ENCODE results near the gene GNB3. TPM values are rescaled to one million over a fixed set of nuclear protein-coding genes. Genes with fewer than 3 reads are reported as not detected.

The GNB3 gene
- polyA plus RNA-seq, 1 of the 3 experiments (the other 2 are of a cell fraction), result 12.9 TPM

DNA sequence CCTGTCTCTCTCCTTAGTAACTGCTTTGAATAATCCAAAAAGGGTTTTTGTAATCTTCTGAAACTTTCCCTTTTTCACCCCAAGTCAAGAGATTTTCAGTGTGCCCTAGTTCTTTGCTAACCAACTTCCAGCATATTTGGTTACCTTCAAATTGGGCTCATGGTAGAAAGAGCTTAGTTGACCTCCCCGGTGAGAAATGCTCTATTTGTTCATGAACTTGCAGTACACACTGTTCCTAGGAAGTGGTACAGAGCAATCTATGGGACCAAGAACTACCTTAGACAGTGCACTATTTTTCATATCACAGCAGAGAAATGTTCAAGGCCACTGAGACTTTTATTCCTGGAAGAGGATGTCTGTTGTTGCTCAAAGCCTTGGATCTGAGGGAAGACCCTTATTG lies 12.9 kb downstream of the GNB3 start:
- POLR2A ChIA-PET, result interaction anchor here (0.6 to 3.4 kb wide), 12 partner anchors 12 to 361 kb away, joined by 3 to 57 read pairs (median 8); partner anchors contain the start of genes C12orf57, MRPL51, P3H3 and PTMS

DNA sequence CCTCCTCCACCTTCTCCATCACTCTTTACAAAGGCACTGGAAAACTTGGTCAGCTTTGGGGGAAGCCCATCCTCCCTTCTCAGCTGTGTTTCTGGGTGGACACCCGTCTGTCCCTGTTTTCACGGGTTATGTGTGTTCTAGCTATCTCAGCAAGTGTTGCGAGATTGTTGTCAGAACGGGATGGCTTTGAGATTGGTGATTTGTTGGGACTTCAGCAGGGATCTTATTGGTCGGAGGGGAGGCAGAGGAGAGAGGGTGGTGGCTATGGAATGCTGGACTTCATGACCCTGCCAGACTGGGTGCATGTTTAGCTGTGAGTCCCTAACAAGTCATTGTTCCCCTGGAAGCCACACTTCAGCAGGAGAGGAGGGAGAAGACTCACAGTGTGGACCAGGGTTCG lies 13.3 kb downstream of the GNB3 start:
- no peak for DNase-seq
- H3K9me2 ChIP-seq, result no peaks in the 10 kb centered on the region
- peak overlapping the region in 1 of 2 experiments; percentile 81; a peak in 2 of 4 replicates for H3K27ac ChIP-seq (ENCODE audit: low read depth in 2 of 2, low read length in 1 of 2)
- no peaks in the 10 kb centered on the region; the same call in 1 of the 2 replicates for H4K20me1 ChIP-seq (ENCODE audit: insufficient read depth)
- ChIA-PET CTCF (interaction anchor here (1.8 to 19.4 kb wide), 5 partner anchors 14 to 101 kb away, joined by 5 to 225 read pairs (median 19); partner anchors contain the start of genes MLF2, P3H3, PTMS and SPSB2), POLR2A (interaction anchor here (0.6 to 3.4 kb wide), 2 partner anchors 15 to 137 kb away, joined by 3 to 19 read pairs; no protein-coding TSS in a partner anchor)
- peaks cover 23 to 48% of the 10 kb centered on the region in 2 experiments for H3K36me3 ChIP-seq (replicated peaks in 1 of 2; ENCODE audit: control insufficient read depth in 1 of 2, insufficient read depth in 2 of 2, low read length in 1 of 2)
- H3K27me3 ChIP-seq (ENCODE audit: insufficient read depth), result no peaks in the 10 kb centered on the region
- H3K79me2 ChIP-seq (ENCODE audit: insufficient read depth), result peaks cover 53% of the 10 kb centered on the region
- peak overlapping the region in 1 of 2 experiments; percentile 70; a peak in 1 of 4 replicates for H3K4me3 ChIP-seq (ENCODE audit: low read depth in 2 of 2, low read length in 1 of 2)
- H3K4me2 ChIP-seq, result peak overlapping the region; percentile 96
- H3K9ac ChIP-seq, result peak overlapping the region; percentile 65; the same call in 1 of the 2 replicates
- H3K9me3 ChIP-seq, result no peaks in the 10 kb centered on the region
- H3K4me1 ChIP-seq (ENCODE audit: control insufficient read depth in 1 of 2, insufficient read depth in 2 of 2, low read depth in 1 of 2, low read length in 1 of 2), result peaks cover 7 to 17% of the 10 kb centered on the region in 2 experiments
- WGBS (ENCODE audit: low lambda C conversion rate), result 86% methylated on average over 6 of the region's 6 CpGs
- H2AFZ ChIP-seq (ENCODE audit: low read depth), result no peak overlapping the region
- peaks cover 18% of the 10 kb centered on the region for H3F3A ChIP-seq (replicated peaks; ENCODE audit: insufficient read depth)
- TF ChIP-seq FOXJ3 (CRISPR knock-in tag; IDR thresholded peaks at IDR 0.05), result no peak
- no peak for TF ChIP-seq EZH2phosphoT487 (IDR thresholded peaks at IDR 0.05; ENCODE audit: borderline replicate concordance, low read depth)
- TF ChIP-seq, protein P1, sequence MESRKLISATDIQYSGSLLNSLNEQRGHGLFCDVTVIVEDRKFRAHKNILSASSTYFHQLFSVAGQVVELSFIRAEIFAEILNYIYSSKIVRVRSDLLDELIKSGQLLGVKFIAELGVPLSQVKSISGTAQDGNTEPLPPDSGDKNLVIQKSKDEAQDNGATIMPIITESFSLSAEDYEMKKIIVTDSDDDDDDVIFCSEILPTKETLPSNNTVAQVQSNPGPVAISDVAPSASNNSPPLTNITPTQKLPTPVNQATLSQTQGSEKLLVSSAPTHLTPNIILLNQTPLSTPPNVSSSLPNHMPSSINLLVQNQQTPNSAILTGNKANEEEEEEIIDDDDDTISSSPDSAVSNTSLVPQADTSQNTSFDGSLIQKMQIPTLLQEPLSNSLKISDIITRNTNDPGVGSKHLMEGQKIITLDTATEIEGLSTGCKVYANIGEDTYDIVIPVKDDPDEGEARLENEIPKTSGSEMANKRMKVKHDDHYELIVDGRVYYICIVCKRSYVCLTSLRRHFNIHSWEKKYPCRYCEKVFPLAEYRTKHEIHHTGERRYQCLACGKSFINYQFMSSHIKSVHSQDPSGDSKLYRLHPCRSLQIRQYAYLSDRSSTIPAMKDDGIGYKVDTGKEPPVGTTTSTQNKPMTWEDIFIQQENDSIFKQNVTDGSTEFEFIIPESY (IDR thresholded peaks at IDR 0.05; ENCODE audit: borderline replicate concordance, low read depth), result no peak
- no peak for TF ChIP-seq RAD21 (IDR thresholded peaks at IDR 0.05; ENCODE audit: low read length)
- no peak for TF ChIP-seq RCOR1 (IDR thresholded peaks at IDR 0.05; ENCODE audit: low read length)
- TF ChIP-seq RFX5 (IDR thresholded peaks at IDR 0.05; ENCODE audit: low read length), result no peak
- no peak for TF ChIP-seq NRF1 (IDR thresholded peaks at IDR 0.05; ENCODE audit: low read depth, low read length)
- TF ChIP-seq, protein P2, sequence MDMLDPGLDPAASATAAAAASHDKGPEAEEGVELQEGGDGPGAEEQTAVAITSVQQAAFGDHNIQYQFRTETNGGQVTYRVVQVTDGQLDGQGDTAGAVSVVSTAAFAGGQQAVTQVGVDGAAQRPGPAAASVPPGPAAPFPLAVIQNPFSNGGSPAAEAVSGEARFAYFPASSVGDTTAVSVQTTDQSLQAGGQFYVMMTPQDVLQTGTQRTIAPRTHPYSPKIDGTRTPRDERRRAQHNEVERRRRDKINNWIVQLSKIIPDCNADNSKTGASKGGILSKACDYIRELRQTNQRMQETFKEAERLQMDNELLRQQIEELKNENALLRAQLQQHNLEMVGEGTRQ (IDR thresholded peaks at IDR 0.05; ENCODE audit: borderline replicate concordance, low read depth, low read length), result no peak
- TF ChIP-seq, protein P3, sequence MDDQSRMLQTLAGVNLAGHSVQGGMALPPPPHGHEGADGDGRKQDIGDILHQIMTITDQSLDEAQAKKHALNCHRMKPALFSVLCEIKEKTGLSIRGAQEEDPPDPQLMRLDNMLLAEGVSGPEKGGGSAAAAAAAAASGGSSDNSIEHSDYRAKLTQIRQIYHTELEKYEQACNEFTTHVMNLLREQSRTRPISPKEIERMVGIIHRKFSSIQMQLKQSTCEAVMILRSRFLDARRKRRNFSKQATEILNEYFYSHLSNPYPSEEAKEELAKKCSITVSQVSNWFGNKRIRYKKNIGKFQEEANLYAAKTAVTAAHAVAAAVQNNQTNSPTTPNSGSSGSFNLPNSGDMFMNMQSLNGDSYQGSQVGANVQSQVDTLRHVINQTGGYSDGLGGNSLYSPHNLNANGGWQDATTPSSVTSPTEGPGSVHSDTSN (IDR thresholded peaks at IDR 0.05), result no peak
- TF ChIP-seq, protein P4, sequence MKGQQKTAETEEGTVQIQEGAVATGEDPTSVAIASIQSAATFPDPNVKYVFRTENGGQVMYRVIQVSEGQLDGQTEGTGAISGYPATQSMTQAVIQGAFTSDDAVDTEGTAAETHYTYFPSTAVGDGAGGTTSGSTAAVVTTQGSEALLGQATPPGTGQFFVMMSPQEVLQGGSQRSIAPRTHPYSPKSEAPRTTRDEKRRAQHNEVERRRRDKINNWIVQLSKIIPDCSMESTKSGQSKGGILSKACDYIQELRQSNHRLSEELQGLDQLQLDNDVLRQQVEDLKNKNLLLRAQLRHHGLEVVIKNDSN (IDR thresholded peaks at IDR 0.05; ENCODE audit: borderline replicate concordance, low read depth), result no peak
- TF ChIP-seq FOXM1 (IDR thresholded peaks at IDR 0.05; ENCODE audit: low read depth), result no peak
- TF ChIP-seq, protein P5, sequence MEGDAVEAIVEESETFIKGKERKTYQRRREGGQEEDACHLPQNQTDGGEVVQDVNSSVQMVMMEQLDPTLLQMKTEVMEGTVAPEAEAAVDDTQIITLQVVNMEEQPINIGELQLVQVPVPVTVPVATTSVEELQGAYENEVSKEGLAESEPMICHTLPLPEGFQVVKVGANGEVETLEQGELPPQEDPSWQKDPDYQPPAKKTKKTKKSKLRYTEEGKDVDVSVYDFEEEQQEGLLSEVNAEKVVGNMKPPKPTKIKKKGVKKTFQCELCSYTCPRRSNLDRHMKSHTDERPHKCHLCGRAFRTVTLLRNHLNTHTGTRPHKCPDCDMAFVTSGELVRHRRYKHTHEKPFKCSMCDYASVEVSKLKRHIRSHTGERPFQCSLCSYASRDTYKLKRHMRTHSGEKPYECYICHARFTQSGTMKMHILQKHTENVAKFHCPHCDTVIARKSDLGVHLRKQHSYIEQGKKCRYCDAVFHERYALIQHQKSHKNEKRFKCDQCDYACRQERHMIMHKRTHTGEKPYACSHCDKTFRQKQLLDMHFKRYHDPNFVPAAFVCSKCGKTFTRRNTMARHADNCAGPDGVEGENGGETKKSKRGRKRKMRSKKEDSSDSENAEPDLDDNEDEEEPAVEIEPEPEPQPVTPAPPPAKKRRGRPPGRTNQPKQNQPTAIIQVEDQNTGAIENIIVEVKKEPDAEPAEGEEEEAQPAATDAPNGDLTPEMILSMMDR (IDR thresholded peaks at IDR 0.05), result no peak
- no peak for TF ChIP-seq TEAD4 (IDR thresholded peaks at IDR 0.05; ENCODE audit: borderline replicate concordance, insufficient read depth)
- TF ChIP-seq MXI1 (IDR thresholded peaks at IDR 0.05; ENCODE audit: low read depth, low read length), result no peak

More for the DNA sequence above, 12.9 kb downstream of the GNB3 start:
- WGBS (ENCODE audit: low lambda C conversion rate), result 41% methylated on average over 1 of the region's 1 CpG
- Histone ChIP-seq H3F3A (replicated peaks; ENCODE audit: insufficient read depth) (peaks cover 18% of the 10 kb centered on the region), H3K36me3 (replicated peaks in 1 of 2; ENCODE audit: control insufficient read depth in 1 of 2, insufficient read depth in 2 of 2, low read length in 1 of 2) (peaks cover 23 to 49% of the 10 kb centered on the region in 2 experiments), H3K27me3 (ENCODE audit: insufficient read depth) (no peaks in the 10 kb centered on the region), H3K9ac (peak overlapping the region; percentile 65), H2AFZ (ENCODE audit: low read depth) (no peak overlapping the region), H3K4me2 (peak overlapping the region; percentile 96), H3K79me2 (ENCODE audit: insufficient read depth) (peaks cover 57% of the 10 kb centered on the region), H3K9me3 (no peaks in the 10 kb centered on the region), H3K9me2 (no peaks in the 10 kb centered on the region), H3K27ac (ENCODE audit: low read depth in 2 of 2, low read length in 1 of 2) (peak overlapping the region; percentile 73 to 81), H4K20me1 (ENCODE audit: insufficient read depth) (no peaks in the 10 kb centered on the region; the same call in 1 of the 2 replicates), H3K4me1 (ENCODE audit: control insufficient read depth in 1 of 2, insufficient read depth in 2 of 2, low read depth in 1 of 2, low read length in 1 of 2) (peaks cover 7 to 17% of the 10 kb centered on the region in 2 experiments), H3K4me3 (ENCODE audit: low read depth in 2 of 2, low read length in 1 of 2) (peak overlapping the region; percentile 70 to 76; a peak in 3 of 4 replicates)
- DNase-seq, result no peak
- CTCF ChIA-PET, result interaction anchor here (0.9 to 19.4 kb wide), 7 partner anchors 14 to 119 kb away, joined by 3 to 225 read pairs (median 11); partner anchors contain the start of genes MLF2, P3H3, PTMS and SPSB2
- TF ChIP-seq MXI1 (IDR thresholded peaks at IDR 0.05; ENCODE audit: low read depth, low read length) (no peak), SIN3A (IDR thresholded peaks at IDR 0.05; ENCODE audit: borderline replicate concordance, low read depth, low read length) (no peak), GATA2 (CRISPR knock-in tag; IDR thresholded peaks at IDR 0.05) (no peak), NFIC (IDR thresholded peaks at IDR 0.05; ENCODE audit: borderline replicate concordance) (no peak), SMC3 (IDR thresholded peaks at IDR 0.05; ENCODE audit: low read depth, low read length) (no peak), EP300 (IDR thresholded peaks at IDR 0.05; ENCODE audit: borderline replicate concordance in 1 of 2, low read depth in 1 of 2, low read length in 1 of 2) (no peak), NRF1 (IDR thresholded peaks at IDR 0.05; ENCODE audit: low read depth, low read length) (no peak)

All from SK-N-SH (cell line).